PC-9 (cell line): ENCODE results near the gene SAYSD1. TPM values are rescaled to one million over a fixed set of nuclear protein-coding genes. Genes with fewer than 3 reads are reported as not detected.

Source experiments
- BruUV-seq: library from RNA; stranded (reverse); fragments of 400-500 nt; replicated peaks from 2 replicates; lab custom pipeline; 2021; lab: Mats Ljungman, UMichigan
- CTCF ChIA-PET: fragments of 300-600 bp; sonication (Branson Sonifier 250); formaldehyde crosslinking; loops from one replicate; lab custom pipeline; 2022; ENCODE audit warnings: antibody characterized with exemption; lab: Charles Lee
- POLR2A ChIA-PET: fragments of 300-600 bp; sonication (Branson Sonifier 250); formaldehyde crosslinking; loops from one replicate; lab custom pipeline; 2022; ENCODE audit warnings: antibody characterized with exemption; ENCODE audit not compliant: unreplicated experiment; lab: Charles Lee
- DNase-seq, 2 experiments: peaks; one replicate each; pipeline versions ENCODE4 v3.0.0 to v3.0.0-alpha.2; 2015 to 2022; ENCODE audit warnings: mixed read lengths in 1 of 2
- H2AFZ ChIP-seq: fragments of 200-600 bp; sonication (generic); 2 replicates; pipeline ENCODE4 v1.8.1; 2017; ENCODE audit warnings: antibody characterized with exemption
- H3F3A ChIP-seq: fragments of 200-600 bp; sonication (generic); 2 replicates; pipeline ENCODE4 v1.8.1; 2017; ENCODE audit warnings: antibody characterized with exemption, mild to moderate bottlenecking, low read depth; ENCODE audit not compliant: insufficient read depth
- H3K27ac ChIP-seq: fragments of 200-600 bp; sonication (generic); 2 replicates; pipeline ENCODE4 v1.6.1; 2016; ENCODE audit warnings: mixed run types
- H3K27me3 ChIP-seq: fragments of 200-600 bp; sonication (generic); 2 replicates; pipeline ENCODE4 v1.6.1; 2016; ENCODE audit warnings: low read depth, mixed run types; ENCODE audit not compliant: insufficient read depth
- H3K36me3 ChIP-seq: fragments of 200-600 bp; sonication (generic); 2 replicates; pipeline ENCODE4 v1.6.1; 2016; ENCODE audit warnings: low read depth, mixed run types
- H3K4me1 ChIP-seq: fragments of 200-600 bp; sonication (generic); replicated peaks from 2 replicates; pipeline ENCODE4 v1.6.1; 2016; ENCODE audit warnings: mixed run types; ENCODE audit not compliant: insufficient read depth
- H3K4me2 ChIP-seq: fragments of 200-600 bp; sonication (generic); 2 replicates; pipeline ENCODE4 v1.6.1; 2017; ENCODE audit warnings: mixed run types
- H3K4me3 ChIP-seq: fragments of 200-600 bp; sonication (generic); 2 replicates; pipeline ENCODE4 v1.6.1; 2016; ENCODE audit warnings: mixed run types
- H3K79me2 ChIP-seq: fragments of 200-600 bp; sonication (generic); 2 replicates; pipeline ENCODE4 v1.6.1; 2017; ENCODE audit warnings: low read depth, mixed run types
- H3K9me2 ChIP-seq: fragments of 200-600 bp; sonication (generic); 2 replicates; pipeline ENCODE4 v1.8.1; 2017; ENCODE audit warnings: mild to moderate bottlenecking; ENCODE audit not compliant: insufficient read depth
- H3K9me3 ChIP-seq: fragments of 200-600 bp; sonication (generic); 2 replicates; pipeline ENCODE4 v1.8.1; 2016; ENCODE audit warnings: low read depth; ENCODE audit not compliant: insufficient read depth
- H4K20me1 ChIP-seq: fragments of 200-600 bp; sonication (generic); 2 replicates; pipeline ENCODE4 v1.8.1; 2017; ENCODE audit not compliant: insufficient read depth
- CTCF ChIP-seq: fragments of 200-600 bp; sonication (generic); conservative IDR thresholded peaks from 2 replicates; pipeline ENCODE4 v1.6.1; 2017; ENCODE audit warnings: mixed run types, antibody characterized with exemption, mild to moderate bottlenecking, moderate library complexity
- EZH2 ChIP-seq: fragments of 200-600 bp; sonication (generic); IDR thresholded peaks from 2 replicates; pipeline ENCODE4 v1.8.0; 2017; ENCODE audit warnings: antibody characterized with exemption, low read depth
- intact Hi-C: fragments of 100-400 bp; cut with micrococcal nuclease; formaldehyde crosslinking; loops from one replicate; pipeline ENCODE4 v1.10.0; 2022; ENCODE audit not compliant: unreplicated experiment
- total RNA-seq: library from RNA; stranded (reverse); gene quantifications from 2 replicates; pipeline ENCODE4 v1.2.3, GENCODE V29; 2021

SAYSD1 gene
- total RNA-seq, 1 experiment from 2014 or later: 12.2 TPM

- POLR2A ChIA-PET: no interaction called here
Observed at GRCh38 chr6:39130691-39131090, 15.7 kb upstream of the SAYSD1 start.

GRCh38 chr6:39128832-39129231, 13.8 kb upstream of the SAYSD1 start:
- Histone ChIP-seq H3K79me2 (no peaks in the 10 kb centered on the region), H3K4me3 (no peak overlapping the region), H3K36me3 (no peaks in the 10 kb centered on the region), H3K27me3 (peaks cover 57% of the 10 kb centered on the region), H3K4me2 (no peak overlapping the region), H3K9me2 (no peaks in the 10 kb centered on the region), H3K9me3 (no peaks in the 10 kb centered on the region; the same call in 1 of the 2 replicates), H3K27ac (no peak overlapping the region), H3F3A (no peaks in the 10 kb centered on the region), H4K20me1 (no peaks in the 10 kb centered on the region), H2AFZ (no peak overlapping the region), H3K4me1 (no peaks in the 10 kb centered on the region)
- ChIA-PET CTCF (no interaction called here), POLR2A (no interaction called here)
- no TSS peak for BruUV-seq
- TF ChIP-seq EZH2: no peak
- TF ChIP-seq CTCF: no peak
- DNase-seq: no peak
- intact Hi-C loops: no loop called here

More at GRCh38 chr6:39130691-39131090, 15.7 kb upstream of the SAYSD1 start:
- H2AFZ ChIP-seq: no peak overlapping the region
- H4K20me1 ChIP-seq: no peaks in the 10 kb centered on the region
- H3K4me1 ChIP-seq: no peaks in the 10 kb centered on the region
- H3K79me2 ChIP-seq: no peaks in the 10 kb centered on the region
- H3K36me3 ChIP-seq: no peaks in the 10 kb centered on the region
- no TSS peak for BruUV-seq
- TF ChIP-seq EZH2 (no peak), CTCF (no peak)
- peaks cover 64% of the 10 kb centered on the region for H3K27me3 ChIP-seq
- no peaks in the 10 kb centered on the region for H3F3A ChIP-seq
- intact Hi-C loops: no loop called here
- H3K4me2 ChIP-seq: no peak overlapping the region
- DNase-seq: no peak
- no peaks in the 10 kb centered on the region; the same call in 1 of the 2 replicates for H3K9me3 ChIP-seq
- H3K27ac ChIP-seq: no peak overlapping the region
- H3K4me3 ChIP-seq: no peak overlapping the region
- CTCF ChIA-PET: no interaction called here
- no peaks in the 10 kb centered on the region for H3K9me2 ChIP-seq

- Histone ChIP-seq H4K20me1 (no peaks in the 10 kb centered on the region), H3K9me2 (no peaks in the 10 kb centered on the region), H3F3A (no peaks in the 10 kb centered on the region), H2AFZ (no peak overlapping the region), H3K9me3 (no peaks in the 10 kb centered on the region; the same call in 1 of the 2 replicates), H3K27ac (no peak overlapping the region), H3K79me2 (no peaks in the 10 kb centered on the region), H3K27me3 (peaks cover 55% of the 10 kb centered on the region), H3K4me1 (no peaks in the 10 kb centered on the region), H3K4me2 (no peak overlapping the region), H3K36me3 (no peaks in the 10 kb centered on the region), H3K4me3 (no peak overlapping the region)
- POLR2A ChIA-PET: no interaction called here
- TF ChIP-seq EZH2 (no peak), CTCF (no peak)
- DNase-seq: no peak
- no TSS peak for BruUV-seq
- intact Hi-C loops: no loop called here
- CTCF ChIA-PET: no interaction called here
Observed at GRCh38 chr6:39128106-39128505, 13.1 kb upstream of the SAYSD1 start.
